Neural progenitor cell (in vitro differentiated cells): ENCODE measurements around the gene PROC.

Source experiments
- EZH2 ChIP-seq: fragments of 200-600 bp; sonication (generic); IDR thresholded peaks from 2 replicates; pipeline ENCODE4 v1.6.1; 2017; ENCODE audit warnings: antibody characterized with exemption, mild to moderate bottlenecking, moderate library complexity
- TF ChIP-seq, protein P1 (sequence below): fragments of 200-600 bp; sonication (generic); IDR thresholded peaks from 2 replicates; pipeline ENCODE4 v1.5.1; 2017; ENCODE audit warnings: antibody characterized with exemption, mild to moderate bottlenecking

DNA sequence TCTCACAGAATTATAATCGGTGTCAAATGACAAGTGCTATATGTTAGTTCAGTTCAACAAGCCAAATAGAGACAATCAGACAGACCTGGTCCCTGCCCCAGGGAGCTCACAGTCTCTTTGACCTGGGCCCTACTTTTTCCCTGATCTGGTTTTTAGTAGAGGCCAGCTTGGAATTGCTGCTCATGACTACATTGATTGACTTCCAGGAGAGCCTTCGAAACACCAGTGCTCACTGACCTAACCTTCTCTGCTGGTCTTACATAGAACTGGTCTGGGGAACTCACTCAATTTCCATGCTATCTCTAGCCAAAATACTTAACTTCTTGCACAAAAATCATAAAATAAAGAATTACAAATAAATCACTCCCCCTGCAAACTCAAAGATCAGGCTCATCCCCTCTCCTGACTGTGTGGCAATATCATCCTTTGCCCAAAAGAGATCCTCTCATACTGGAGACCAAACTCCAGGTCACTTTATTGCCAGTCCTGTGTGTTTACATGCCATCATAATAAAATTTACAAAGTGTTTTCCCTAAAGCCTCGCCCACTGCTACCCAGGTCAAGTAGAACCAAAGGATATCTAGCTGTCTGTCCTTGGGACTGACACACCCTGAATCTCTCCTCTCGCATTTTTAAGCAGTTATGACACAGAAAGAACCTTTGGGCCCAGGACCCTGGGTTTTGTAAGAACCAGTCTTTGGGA lies 53.2 kb downstream of the PROC start:
- no peak for TF ChIP-seq EZH2
- TF ChIP-seq, protein P1, sequence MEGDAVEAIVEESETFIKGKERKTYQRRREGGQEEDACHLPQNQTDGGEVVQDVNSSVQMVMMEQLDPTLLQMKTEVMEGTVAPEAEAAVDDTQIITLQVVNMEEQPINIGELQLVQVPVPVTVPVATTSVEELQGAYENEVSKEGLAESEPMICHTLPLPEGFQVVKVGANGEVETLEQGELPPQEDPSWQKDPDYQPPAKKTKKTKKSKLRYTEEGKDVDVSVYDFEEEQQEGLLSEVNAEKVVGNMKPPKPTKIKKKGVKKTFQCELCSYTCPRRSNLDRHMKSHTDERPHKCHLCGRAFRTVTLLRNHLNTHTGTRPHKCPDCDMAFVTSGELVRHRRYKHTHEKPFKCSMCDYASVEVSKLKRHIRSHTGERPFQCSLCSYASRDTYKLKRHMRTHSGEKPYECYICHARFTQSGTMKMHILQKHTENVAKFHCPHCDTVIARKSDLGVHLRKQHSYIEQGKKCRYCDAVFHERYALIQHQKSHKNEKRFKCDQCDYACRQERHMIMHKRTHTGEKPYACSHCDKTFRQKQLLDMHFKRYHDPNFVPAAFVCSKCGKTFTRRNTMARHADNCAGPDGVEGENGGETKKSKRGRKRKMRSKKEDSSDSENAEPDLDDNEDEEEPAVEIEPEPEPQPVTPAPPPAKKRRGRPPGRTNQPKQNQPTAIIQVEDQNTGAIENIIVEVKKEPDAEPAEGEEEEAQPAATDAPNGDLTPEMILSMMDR = no peak
